Fibroblast of peridontal ligament (primary cell): ENCODE data around the gene SPDYE8.
"Not testable (repeated sequence)": the region's sequence is repeated elsewhere in the genome, so short reads cannot be mapped to it uniquely, and the experiment has no call there.

Experiments used
- DNase-seq: peaks from one replicate; pipeline ENCODE4 v3.0.0-alpha.2; 2010; ENCODE audit errors: extremely low read depth

SPDYE8 gene

DNA sequence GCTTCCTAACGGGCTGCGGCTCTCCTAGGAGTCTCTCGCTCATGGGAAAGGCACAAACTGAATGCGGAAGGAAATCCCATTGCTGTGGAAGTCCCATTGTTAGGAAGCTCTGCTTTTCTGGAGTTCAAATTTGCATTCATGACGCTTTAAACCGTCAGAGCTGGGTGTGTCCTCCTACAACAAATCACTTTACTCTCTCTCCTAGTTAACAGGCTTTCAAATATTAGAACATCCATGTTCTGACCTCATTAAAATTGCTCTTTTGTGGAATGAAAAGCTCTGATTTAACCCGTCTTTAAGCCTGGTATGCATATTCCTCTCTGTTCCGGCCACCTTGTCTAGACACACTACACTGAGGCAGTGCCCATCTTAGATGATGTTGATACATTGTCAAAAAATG is at the start of gene SPDYE8:
Gene SPDYE8, minus strand, starts transcription at position 101 of the 400 bp plus-strand sequence. CDS start 1,800 bp downstream, outside the sequence.
- DNase-seq: not testable (repeated sequence)

DNA sequence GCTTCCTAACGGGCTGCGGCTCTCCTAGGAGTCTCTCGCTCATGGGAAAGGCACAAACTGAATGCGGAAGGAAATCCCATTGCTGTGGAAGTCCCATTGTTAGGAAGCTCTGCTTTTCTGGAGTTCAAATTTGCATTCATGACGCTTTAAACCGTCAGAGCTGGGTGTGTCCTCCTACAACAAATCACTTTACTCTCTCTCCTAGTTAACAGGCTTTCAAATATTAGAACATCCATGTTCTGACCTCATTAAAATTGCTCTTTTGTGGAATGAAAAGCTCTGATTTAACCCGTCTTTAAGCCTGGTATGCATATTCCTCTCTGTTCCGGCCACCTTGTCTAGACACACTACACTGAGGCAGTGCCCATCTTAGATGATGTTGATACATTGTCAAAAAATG is 28.2 kb upstream of the SPDYE8 start, which contains the start of gene SPDYE11:
Gene SPDYE11, minus strand, starts transcription at position 101 of the 400 bp plus-strand sequence. CDS start 1,800 bp downstream, outside the sequence.
- DNase-seq: not testable (repeated sequence)

- DNase-seq: not testable (repeated sequence)
Observed at GRCh38 chr7:73006491-73006890, 23.1 kb downstream of the SPDYE8 start.

DNA sequence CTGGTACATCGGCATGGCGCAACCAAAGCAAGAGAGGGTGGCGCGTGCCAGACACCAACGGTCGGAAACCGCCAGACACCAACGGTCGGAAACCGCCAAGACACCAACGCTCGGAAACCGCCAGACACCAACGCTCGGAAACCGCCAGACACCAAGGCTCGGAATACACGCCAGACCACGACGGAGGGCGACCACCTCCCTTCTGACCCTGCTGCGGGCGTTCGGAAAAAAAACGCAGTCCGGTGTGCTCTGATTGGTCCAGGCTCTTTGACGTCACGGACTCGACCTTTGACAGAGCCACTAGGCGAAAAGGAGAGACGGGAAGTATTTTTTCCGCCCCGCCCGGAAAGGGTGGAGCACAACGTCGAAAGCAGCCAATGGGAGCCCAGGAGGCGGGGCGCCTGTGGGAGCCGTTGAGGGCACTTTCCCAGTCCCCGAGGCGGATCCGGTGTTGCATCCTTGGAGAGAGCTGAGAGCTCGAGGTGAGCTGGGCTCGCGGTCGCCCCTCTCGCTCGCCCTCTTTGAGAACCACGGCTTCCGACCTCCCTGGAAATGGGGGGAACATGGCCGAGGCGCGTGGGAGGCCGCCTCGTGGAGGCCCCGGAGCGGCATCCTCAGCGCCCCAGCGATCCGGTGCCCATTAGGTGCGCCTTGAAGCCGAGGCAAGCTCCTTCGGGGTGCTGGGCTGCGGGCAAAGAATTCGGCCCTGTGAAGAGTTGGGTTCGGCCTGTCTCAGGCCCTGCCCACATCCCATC is 23.7 kb downstream of the SPDYE8 start:
- peak; percentile 61 for DNase-seq

GRCh38 chr7:73005356-73005692 is 24.2 kb downstream of the SPDYE8 start:
- DNase-seq: not testable (repeated sequence)

DNA sequence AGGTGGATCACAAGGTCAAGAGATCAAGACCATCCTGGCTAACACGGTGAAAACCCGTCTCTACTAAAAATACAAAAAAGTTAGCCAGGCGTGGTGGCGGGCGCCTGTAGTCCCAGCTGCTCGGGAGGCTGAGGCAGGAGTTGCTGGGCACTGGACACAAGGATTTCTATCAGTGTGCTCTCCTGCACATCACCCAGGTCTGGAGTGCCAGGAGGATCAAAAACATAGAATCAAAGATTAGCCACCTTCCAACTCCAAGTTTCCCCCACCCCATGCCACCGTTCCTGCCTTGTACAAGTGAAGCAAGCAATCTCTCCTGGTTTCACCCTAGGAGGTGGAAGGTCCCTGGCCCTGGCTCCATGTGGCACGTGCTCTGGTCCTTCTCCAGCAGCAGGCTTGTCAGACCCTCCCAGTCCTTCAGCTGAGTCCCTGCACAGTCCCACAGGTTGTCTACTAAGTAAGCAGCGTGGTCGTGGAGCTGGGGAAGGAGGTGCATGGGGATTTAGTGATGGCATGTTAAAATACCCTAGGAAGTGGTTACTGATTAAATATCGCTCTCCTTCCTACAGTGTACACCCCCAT is 31.6 kb downstream of the SPDYE8 start:
- DNase-seq: not testable (repeated sequence)

GRCh38 chr7:72997447-72997846 is 32.1 kb downstream of the SPDYE8 start:
- not testable (repeated sequence) for DNase-seq

- DNase-seq: not testable (repeated sequence)
Observed at GRCh38 chr7:72995484-72995883, 34.1 kb downstream of the SPDYE8 start.

GRCh38 chr7:72990146-72990913 is 39.2 kb downstream of the SPDYE8 start:
- not testable (repeated sequence) for DNase-seq

GRCh38 chr7:72982084-72982483 is 47.5 kb downstream of the SPDYE8 start:
- not testable (repeated sequence) for DNase-seq

- DNase-seq: not testable (repeated sequence)
Observed at GRCh38 chr7:72980382-72980781, 49.2 kb downstream of the SPDYE8 start.

GRCh38 chr7:72976434-72976833 is 53.1 kb downstream of the SPDYE8 start:
- not testable (repeated sequence) for DNase-seq

DNA sequence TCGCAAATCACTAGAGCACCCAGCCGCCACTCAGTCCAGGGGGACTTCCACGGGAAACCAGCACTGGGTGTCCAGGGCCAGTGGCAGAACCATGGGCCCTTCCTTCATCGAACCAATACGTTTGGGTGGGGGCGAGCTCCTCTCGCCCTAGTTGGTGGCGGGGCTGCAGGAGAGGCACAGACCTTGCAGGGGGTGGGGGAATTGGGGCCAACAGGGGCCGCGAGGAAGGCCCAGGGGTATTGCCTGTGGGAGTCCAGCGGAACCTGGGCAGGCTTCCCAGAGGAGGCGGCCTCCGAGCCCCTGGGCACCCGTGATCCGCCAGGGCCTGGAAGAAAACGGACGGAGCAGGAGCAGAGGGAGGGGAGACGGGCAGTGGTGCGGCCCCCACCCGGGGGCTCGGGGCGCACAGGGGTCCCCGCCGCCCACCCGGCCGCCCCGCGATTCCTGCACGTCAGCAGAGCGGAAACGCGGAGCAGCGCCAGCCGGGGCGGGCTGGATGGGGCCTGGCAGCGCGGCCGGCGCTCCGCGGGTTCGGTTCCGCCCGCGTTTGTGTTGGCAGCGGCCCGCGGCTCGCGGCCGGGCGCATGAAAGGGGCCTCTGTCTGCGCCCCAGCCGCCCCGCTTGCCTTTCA is 53.8 kb downstream of the SPDYE8 start:
- not testable (repeated sequence) for DNase-seq

DNA sequence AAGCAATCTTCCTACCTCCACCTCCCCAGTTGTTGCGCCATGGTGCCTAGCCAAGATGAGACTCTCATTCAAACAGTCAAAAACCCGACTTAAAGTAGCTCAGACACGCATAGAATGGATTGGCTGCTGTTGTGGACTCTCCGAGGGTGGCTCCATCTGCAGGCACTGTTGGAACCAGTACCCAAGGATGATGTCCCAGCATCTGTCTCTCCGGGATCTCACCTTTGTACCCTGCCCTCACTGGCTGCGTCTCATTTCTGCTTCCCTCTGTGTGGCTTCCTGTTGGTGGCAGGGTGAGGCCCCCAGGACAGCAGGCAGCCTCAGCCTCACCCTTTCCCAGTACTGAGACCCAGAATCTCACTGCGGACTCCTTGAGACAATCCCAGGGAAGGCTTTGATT is 54.8 kb downstream of the SPDYE8 start:
- DNase-seq: not testable (repeated sequence)

DNA sequence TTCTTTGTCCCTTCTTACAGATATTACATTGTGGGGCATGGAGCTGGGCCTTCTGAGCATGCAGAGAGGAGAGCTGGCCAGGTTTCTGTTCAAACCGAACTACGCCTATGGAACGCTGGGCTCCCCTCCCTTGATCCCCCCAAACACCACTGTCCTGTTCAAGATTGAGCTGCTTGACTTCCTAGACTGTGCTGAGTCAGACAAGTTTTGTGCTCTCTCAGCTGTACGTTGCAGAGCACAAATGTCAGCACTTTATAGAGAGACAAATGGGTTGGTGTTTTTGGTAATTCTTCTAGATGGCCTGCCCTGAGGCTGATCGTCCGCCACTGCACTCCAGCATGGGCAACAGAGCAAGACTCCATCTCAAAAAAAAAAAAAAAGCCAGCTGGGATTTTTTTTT is 58.1 kb downstream of the SPDYE8 start:
- DNase-seq: not testable (repeated sequence)
